Spleen (tissue), 11 donors: ENCODE results near the gene CLEC3A. TPM values are rescaled to one million over a fixed set of nuclear protein-coding genes. Genes with fewer than 3 reads are reported as not detected.

ENCODE experiments used
- DNase-seq: peaks from one replicate; pipeline ENCODE4 v3.0.0-alpha.2; 2020
- H3K27ac ChIP-seq, 8 donors: fragments of 200-600 bp; sonication (generic) in 7 of 8; 1 replicate in 4 of 8; 2 replicates in 4 of 8; pipeline versions ENCODE4 v1.5.0 to v1.8.0; 2016 to 2021; ENCODE audit warnings: inconsistent platforms in 4 of 8, mild to moderate bottlenecking in 4 of 8, moderate library complexity in 1 of 8
- H3K27me3 ChIP-seq, 7 donors: fragments of 200-600 bp; sonication (generic) in 6 of 7; replicated peaks in 1 of 7; 1 replicate in 4 of 7; 2 replicates in 3 of 7; pipeline versions ENCODE4 v1.5.0 to v1.8.0; 2016 to 2021; ENCODE audit warnings: inconsistent platforms in 3 of 7, mild to moderate bottlenecking in 1 of 7
- H3K36me3 ChIP-seq, 6 donors: fragments of 200-600 bp; sonication (generic) in 5 of 6; 1 replicate in 4 of 6; 2 replicates in 2 of 6; pipeline versions ENCODE4 v1.5.0 to v1.8.0; 2016 to 2021; ENCODE audit warnings: inconsistent platforms in 2 of 6
- H3K4me1 ChIP-seq, 6 donors: fragments of 200-600 bp; sonication (generic) in 5 of 6; 1 replicate in 3 of 6; 2 replicates in 3 of 6; pipeline versions ENCODE4 v1.5.0 to v1.8.0; 2016 to 2021; ENCODE audit warnings: inconsistent platforms in 3 of 6
- H3K4me3 ChIP-seq, 8 donors: fragments of 200-600 bp; sonication (generic) in 7 of 8; 1 replicate in 4 of 8; 2 replicates in 4 of 8; pipeline versions ENCODE4 v1.5.0 to v1.8.0; 2016 to 2021; ENCODE audit warnings: inconsistent platforms in 4 of 8, mild to moderate bottlenecking in 4 of 8, moderate library complexity in 2 of 8
- H3K9me3 ChIP-seq, 8 donors: fragments of 200-600 bp; sonication (generic) in 7 of 8; 1 replicate in 4 of 8; 2 replicates in 4 of 8; pipeline versions ENCODE4 v1.5.0 to v1.8.0; 2016 to 2021; ENCODE audit warnings: inconsistent platforms in 4 of 8
- POLR2A ChIP-seq, 3 donors: fragments of 450-650 bp; IDR thresholded peaks; one replicate each; pipeline ENCODE4 v1.5.1; 2017; ENCODE audit warnings: antibody characterized with exemption in 3 of 3, mild to moderate bottlenecking in 1 of 3
- POLR2AphosphoS5 ChIP-seq, 3 donors: sonication (generic); formaldehyde crosslinking; IDR thresholded peaks; one replicate each; pipeline ENCODE4 v1.5.1; 2017; ENCODE audit warnings: antibody characterized with exemption in 3 of 3
- WGBS, 5 donors: extraction: QIAGEN DNeasy Blood & Tissue Kit in 3 of 5; methylation state at CpG; one replicate each; pipeline versions ENCODE4 v1.1.5 to v1.1.7; 2013 to 2018; 5-methylcytosine and 5-hydroxymethylcytosine counted together
- intact Hi-C: fragments of 100-400 bp; cut with DNase I; formaldehyde crosslinking; loops from one replicate; pipeline ENCODE4 v1.15.0; 2023; ENCODE audit warnings: low total_unique reads
- polyA plus RNA-seq, 3 donors: library from polyadenylated mRNA; stranded (reverse); fragments of 200-250 nt; gene quantifications; one replicate each; pipeline ENCODE4 v1.2.1, GENCODE V29; 2013
- total RNA-seq, 7 donors: library from RNA; depleted of rRNA in 3 of 7; stranded (reverse); fragments of >200 nt in 3 of 7; fragmentation: NEBNext Ultra II Directional in 4 of 7; extraction: Animal tissue kit (Norgen Biotek cat#: 25700) in 4 of 7; gene quantifications; one replicate each; pipeline versions ENCODE4 v1.1.0 to v1.2.1, GENCODE V29; 2016 to 2021
- TF ChIP-seq, protein P1 (sequence below), 11 experiments: fragments of 200-600 bp in 7 of 11; fragments of 450-650 bp in 4 of 11; sonication (generic) in 4 of 11; IDR thresholded peaks in 8 of 11; conservative IDR thresholded peaks in 3 of 11; 1 replicate in 7 of 11; 2 replicates in 4 of 11; pipeline versions ENCODE4 v1.4.0 to v1.8.0; 2016 to 2021; ENCODE audit warnings: antibody characterized with exemption in 11 of 11, inconsistent platforms in 4 of 11, mild to moderate bottlenecking in 1 of 11
- donor health status: healthy with polysubstance abuse.
- donor health status: DM: no; HTN: no; CAD: no; lungs with moderate emphysema.
- donor health status: DM: no; HTN: no; CAD: no.
- donor health status: Bipolar disorder and iron deficiency.
- donor health status: healthy.
- donor health status: DM: no; HTN: no; CAD: no.
- donor health status: DM: yes; HTN: yes; CAD: no.

CLEC3A gene
- total and polyA plus RNA-seq, 10 donors = not detected

- intact Hi-C loops = no loop called here
- no peak for DNase-seq
- Histone ChIP-seq H3K4me1 (peaks cover 0 to 5% (median 0%) of the 10 kb centered on the region in 6 donors), H3K4me3 (no peak overlapping the region), H3K9me3 (peaks cover 0 to 31% (median 12%) of the 10 kb centered on the region in 8 donors), H3K27ac (no peak overlapping the region), H3K27me3 (peaks cover 0 to 10% (median 0%) of the 10 kb centered on the region in 7 donors), H3K36me3 (no peaks in the 10 kb centered on the region)
- 64 to 75% (median 68%) methylated on average over 9 to 10 of the region's 10 CpGs for WGBS, 5 donors
- TF ChIP-seq POLR2A (IDR thresholded peaks at IDR 0.05) (no peak), POLR2AphosphoS5 (IDR thresholded peaks at IDR 0.05) (no peak)
- TF ChIP-seq, protein P1, sequence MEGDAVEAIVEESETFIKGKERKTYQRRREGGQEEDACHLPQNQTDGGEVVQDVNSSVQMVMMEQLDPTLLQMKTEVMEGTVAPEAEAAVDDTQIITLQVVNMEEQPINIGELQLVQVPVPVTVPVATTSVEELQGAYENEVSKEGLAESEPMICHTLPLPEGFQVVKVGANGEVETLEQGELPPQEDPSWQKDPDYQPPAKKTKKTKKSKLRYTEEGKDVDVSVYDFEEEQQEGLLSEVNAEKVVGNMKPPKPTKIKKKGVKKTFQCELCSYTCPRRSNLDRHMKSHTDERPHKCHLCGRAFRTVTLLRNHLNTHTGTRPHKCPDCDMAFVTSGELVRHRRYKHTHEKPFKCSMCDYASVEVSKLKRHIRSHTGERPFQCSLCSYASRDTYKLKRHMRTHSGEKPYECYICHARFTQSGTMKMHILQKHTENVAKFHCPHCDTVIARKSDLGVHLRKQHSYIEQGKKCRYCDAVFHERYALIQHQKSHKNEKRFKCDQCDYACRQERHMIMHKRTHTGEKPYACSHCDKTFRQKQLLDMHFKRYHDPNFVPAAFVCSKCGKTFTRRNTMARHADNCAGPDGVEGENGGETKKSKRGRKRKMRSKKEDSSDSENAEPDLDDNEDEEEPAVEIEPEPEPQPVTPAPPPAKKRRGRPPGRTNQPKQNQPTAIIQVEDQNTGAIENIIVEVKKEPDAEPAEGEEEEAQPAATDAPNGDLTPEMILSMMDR (IDR thresholded peaks at IDR 0.05 in 8 of 11, conservative IDR thresholded peaks at IDR 0.05 in 3 of 11) = no peak
These were observed 23.9 kb upstream of the CLEC3A start for GRCh38 chr16:77998350-77999023.

DNA sequence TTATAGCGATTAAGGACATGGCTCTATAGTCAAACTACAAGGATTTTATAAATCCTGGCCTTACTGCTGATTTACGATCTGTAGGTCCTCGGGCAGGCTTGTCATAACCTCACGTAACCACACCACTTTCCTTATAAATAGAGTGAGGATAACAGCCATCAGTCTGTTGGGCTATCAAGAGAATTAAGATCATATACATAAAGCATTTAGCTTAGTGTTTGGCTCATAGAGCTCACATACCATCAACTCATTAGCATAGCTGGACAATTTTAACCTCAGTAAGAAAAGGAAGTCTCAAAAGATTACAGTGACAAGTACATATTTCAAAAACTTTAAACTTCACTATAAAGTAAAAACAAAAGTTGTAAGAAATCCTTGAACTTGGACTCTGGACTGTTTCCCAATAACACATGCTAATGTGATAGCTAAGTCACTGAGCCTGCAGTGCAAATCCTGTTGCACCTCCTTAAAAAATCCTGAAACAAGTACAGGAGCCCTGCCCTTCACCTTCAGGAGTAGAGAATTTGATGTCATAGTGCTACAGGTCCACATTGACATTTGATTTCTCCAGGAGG is 20.8 kb upstream of the CLEC3A start:
- Histone ChIP-seq H3K9me3 (peaks cover 0 to 11% (median under 1%) of the 10 kb centered on the region in 8 donors), H3K36me3 (no peaks in the 10 kb centered on the region), H3K27ac (no peak overlapping the region), H3K27me3 (peaks cover 0 to 25% (median 0%) of the 10 kb centered on the region in 7 donors), H3K4me1 (peaks cover 0 to 5% (median 0%) of the 10 kb centered on the region in 6 donors), H3K4me3 (no peak overlapping the region)
- no peak for DNase-seq
- TF ChIP-seq, protein P1 (IDR thresholded peaks at IDR 0.05 in 8 of 11, conservative IDR thresholded peaks at IDR 0.05 in 3 of 11) = no peak
- TF ChIP-seq POLR2A (IDR thresholded peaks at IDR 0.05) = no peak
- TF ChIP-seq POLR2AphosphoS5 (IDR thresholded peaks at IDR 0.05) = no peak
- intact Hi-C loops = no loop called here
- WGBS, 5 donors = 44 to 63% (median 52%) methylated on average over 4 of the region's 4 CpGs

DNA sequence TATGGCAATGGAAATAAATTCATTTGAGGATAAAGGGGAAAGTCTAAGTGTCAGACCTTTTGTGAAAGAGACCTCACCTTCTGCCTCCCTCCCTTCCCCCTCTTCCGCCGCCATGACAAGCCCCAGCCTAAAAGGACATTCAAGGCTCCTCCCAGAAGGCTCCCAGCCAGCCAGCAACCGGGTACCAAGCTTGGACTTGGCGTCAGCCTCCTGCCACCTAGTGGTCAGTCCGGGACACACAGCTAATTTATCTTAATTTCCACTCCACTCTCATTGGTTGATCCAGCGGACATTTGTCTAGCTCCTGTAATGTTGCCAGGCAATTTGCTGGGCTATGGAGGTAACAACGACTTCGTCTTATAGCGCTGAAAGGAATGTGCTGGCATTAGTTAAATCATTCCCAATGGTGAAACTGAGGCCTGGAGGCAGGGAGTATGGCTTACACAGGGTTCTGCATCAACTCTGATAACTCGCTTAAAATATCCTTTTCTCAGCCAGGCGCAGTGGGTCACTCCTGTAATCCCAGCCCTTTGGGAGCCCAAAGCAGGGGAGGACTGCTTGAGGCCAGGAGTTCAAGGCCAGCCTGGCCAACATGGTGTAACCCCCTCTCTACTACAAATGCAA is 19.3 kb upstream of the CLEC3A start:
- intact Hi-C loops = no loop called here
- WGBS, 5 donors = 18 to 21% (median 19%) methylated on average over 11 of the region's 11 CpGs

More for the DNA sequence above, 19.3 kb upstream of the CLEC3A start:
- no peak overlapping the region for H3K4me3 ChIP-seq
- H3K4me1 ChIP-seq = peaks cover 0 to 5% (median 0%) of the 10 kb centered on the region in 6 donors
- peak; percentile 83 for DNase-seq
- TF ChIP-seq POLR2A (IDR thresholded peaks at IDR 0.05) = no peak
- TF ChIP-seq, protein P1 (IDR thresholded peaks at IDR 0.05 in 8 of 11, conservative IDR thresholded peaks at IDR 0.05 in 3 of 11) = peak; percentile 43 to 83 (median 73)
- no peak overlapping the region for H3K27ac ChIP-seq
- H3K9me3 ChIP-seq = no peaks in the 10 kb centered on the region
- H3K27me3 ChIP-seq = peaks cover 0 to 25% (median 0%) of the 10 kb centered on the region in 7 donors
- H3K36me3 ChIP-seq = no peaks in the 10 kb centered on the region
